HepG2 (cell line): ENCODE measurements around the gene LMOD1. TPM values are rescaled to one million over a fixed set of nuclear protein-coding genes. Genes with fewer than 3 reads are reported as not detected.

Source experiments
- CEBPB ChIP-seq: IDR thresholded peaks from 2 replicates; pipeline ENCODE4 v1.6.1; 2011; ENCODE audit warnings: low read depth, low read length, improper control_type of control experiment, borderline replicate concordance
- CEBPG ChIP-seq: IDR thresholded peaks from 2 replicates; pipeline ENCODE4 v1.6.1; 2016
- CHD2 ChIP-seq: IDR thresholded peaks from 2 replicates; pipeline ENCODE4 v1.6.1; 2011; ENCODE audit warnings: low read depth, low read length, improper control_type of control experiment
- CTCF ChIP-seq: sonication (generic); formaldehyde crosslinking; IDR thresholded peaks from 2 replicates; pipeline ENCODE4 v1.5.0; 2020; ENCODE audit warnings: mild to moderate bottlenecking, missing genetic modification reagents, moderate library complexity
- FUBP1 ChIP-seq: sonication (generic); formaldehyde crosslinking; IDR thresholded peaks from 2 replicates; pipeline ENCODE4 v1.5.1; 2020; ENCODE audit warnings: missing genetic modification reagents, mild to moderate bottlenecking, borderline replicate concordance
- GABPA ChIP-seq, 2 experiments: IDR thresholded peaks; 2 replicates each; pipeline ENCODE4 v1.6.1; 2011 to 2016; ENCODE audit warnings: low read depth in 2 of 2, low read length in 1 of 2, missing biosample characterization in 1 of 2, missing genetic modification characterization in 1 of 2
- HINFP ChIP-seq: sonication (generic); formaldehyde crosslinking; IDR thresholded peaks from 2 replicates; pipeline ENCODE4 v1.4.0; 2020; ENCODE audit warnings: low read depth, mild to moderate bottlenecking, missing genetic modification reagents
- HMG20B ChIP-seq: conservative IDR thresholded peaks from 2 replicates; pipeline ENCODE4 v1.6.1; 2016; ENCODE audit warnings: missing genetic modification reagents, missing compliant biosample characterization
- HNF4A ChIP-seq: sonication (generic); formaldehyde crosslinking; IDR thresholded peaks from 2 replicates; pipeline ENCODE4 v1.4.0; 2020; ENCODE audit warnings: missing genetic modification reagents
- HNF4G ChIP-seq, 2 experiments: sonication (generic) in 1 of 2; formaldehyde crosslinking in 1 of 2; IDR thresholded peaks; 2 replicates each; pipeline versions ENCODE4 v1.4.0 to v1.6.1; 2011 to 2020; ENCODE audit warnings: borderline replicate concordance in 2 of 2, low read depth in 2 of 2, mild to moderate bottlenecking in 2 of 2, low read length in 1 of 2, missing genetic modification reagents in 1 of 2, moderate library complexity in 1 of 2
- HOXA3 ChIP-seq: sonication (generic); formaldehyde crosslinking; IDR thresholded peaks from 2 replicates; pipeline ENCODE4 v1.5.0; 2020; ENCODE audit warnings: missing genetic modification reagents
- JUNB ChIP-seq: sonication (generic); formaldehyde crosslinking; IDR thresholded peaks from 2 replicates; pipeline ENCODE4 v1.8.0; 2022; ENCODE audit warnings: missing genetic modification reagents, mild to moderate bottlenecking, borderline replicate concordance
- MLLT10 ChIP-seq: sonication (generic); formaldehyde crosslinking; IDR thresholded peaks from 2 replicates; pipeline ENCODE4 v1.4.0; 2020; ENCODE audit warnings: missing genetic modification reagents
- POGZ ChIP-seq: sonication (generic); formaldehyde crosslinking; IDR thresholded peaks from 2 replicates; pipeline ENCODE4 v1.4.0; 2020; ENCODE audit warnings: mild to moderate bottlenecking, missing genetic modification reagents
- SALL1 ChIP-seq: sonication (generic); formaldehyde crosslinking; IDR thresholded peaks from 2 replicates; pipeline ENCODE4 v1.8.0; 2022; ENCODE audit warnings: mild to moderate bottlenecking, missing genetic modification reagents
- TFDP1 ChIP-seq: IDR thresholded peaks from 2 replicates; pipeline ENCODE4 v1.6.1; 2016; ENCODE audit warnings: missing compliant biosample characterization, missing genetic modification reagents, borderline replicate concordance
- ZBTB38 ChIP-seq: sonication (generic); formaldehyde crosslinking; IDR thresholded peaks from 2 replicates; pipeline ENCODE4 v1.5.1; 2020; ENCODE audit warnings: mild to moderate bottlenecking, missing genetic modification reagents
- ZFP36 ChIP-seq: fragments of 150-350 bp; IDR thresholded peaks from 2 replicates; pipeline ENCODE4 v1.6.1; 2018; ENCODE audit warnings: borderline replicate concordance, low read length, low read depth; ENCODE audit not compliant: partially characterized antibody
- ZNF576 ChIP-seq: sonication (generic); formaldehyde crosslinking; IDR thresholded peaks from 2 replicates; pipeline ENCODE4 v1.4.0; 2020; ENCODE audit warnings: mild to moderate bottlenecking, missing genetic modification reagents
- polyA plus RNA-seq, 8 experiments: library from polyadenylated mRNA; depleted of rRNA in 3 of 8; stranded (reverse) in 7 of 8; unstranded in 1 of 8; fragments of >200 nt; fragmentation: Illumina TruSeq in 4 of 8; extraction: Trizol in 4 of 8; gene quantifications; 2 replicates each; pipeline versions ENCODE4 v1.2.1 to v1.2.3, GENCODE V29; 2011 to 2016; ENCODE audit warnings: low read depth in 4 of 8, missing spikeins in 1 of 8, mixed read lengths in 1 of 8; ENCODE audit not compliant: insufficient read depth in 1 of 8
- total RNA-seq, 5 experiments: library from RNA; depleted of rRNA; stranded (reverse); fragments of >200 nt; fragmentation: Illumina TruSeq; extraction: Trizol; gene quantifications; 2 replicates each; pipeline ENCODE4 v1.2.3, GENCODE V29; 2016; ENCODE audit warnings: low read depth in 1 of 5

The LMOD1 gene
- total and polyA plus RNA-seq, 2 of the 13 experiments (the other 11 are each of a cell fraction or from before 2014, with no cell fraction given) = not detected

- no peak for TF ChIP-seq GABPA (IDR thresholded peaks at IDR 0.05; ENCODE audit: low read depth, low read length)
- TF ChIP-seq GABPA (CRISPR knock-in tag; IDR thresholded peaks at IDR 0.05; ENCODE audit: low read depth) = no peak
- no peak for TF ChIP-seq MLLT10 (CRISPR knock-in tag)
- 0 out of 2 replicates have a peak, but pooled peaks have one; percentile 38 for TF ChIP-seq HNF4G (IDR thresholded peaks at IDR 0.05; ENCODE audit: borderline replicate concordance, low read depth, low read length)
- no peak for TF ChIP-seq HNF4G (CRISPR knock-in tag; IDR thresholded peaks at IDR 0.05; ENCODE audit: borderline replicate concordance, low read depth)
- no peak for TF ChIP-seq HMG20B (CRISPR knock-in tag)
- no peak for TF ChIP-seq ZFP36
- TF ChIP-seq JUNB (CRISPR knock-in tag) = no peak
- TF ChIP-seq ZBTB38 = peak; percentile 57; the same call in 1 of the 2 replicates
- TF ChIP-seq CEBPB = peak; percentile 50; the same call in 1 of the 2 replicates
- TF ChIP-seq CHD2 = no peak
- TF ChIP-seq POGZ (CRISPR knock-in tag) = 0 out of 2 replicates have a peak, but pooled peaks have one; percentile 31
- no peak for TF ChIP-seq ZNF576 (CRISPR knock-in tag)
- peak; percentile 39; the same call in 1 of the 2 replicates for TF ChIP-seq CEBPG (CRISPR knock-in tag)
- TF ChIP-seq SALL1 (CRISPR knock-in tag) = peak; percentile 57; the same call in 1 of the 2 replicates
- peak; percentile 48 for TF ChIP-seq HNF4A
- no peak for TF ChIP-seq CTCF
- no peak for TF ChIP-seq FUBP1 (CRISPR knock-in tag)
- 0 out of 2 replicates have a peak, but pooled peaks have one; percentile 39 for TF ChIP-seq HOXA3 (CRISPR knock-in tag)
- no peak for TF ChIP-seq TFDP1 (CRISPR knock-in tag)
- TF ChIP-seq HINFP = no peak
Observed at GRCh38 chr1:201848230-201848629, 98.1 kb downstream of the LMOD1 start (continued).
